ENCODE data around the gene PBX1. TPM values are rescaled to one million over a fixed set of nuclear protein-coding genes. Genes with fewer than 3 reads are reported as not detected.

Gene PBX1
- polyA plus RNA-seq, 3 donors = 0.07 TPM; not detected in 2

GRCh38 chr1:164701189-164701761, 142.3 kb downstream of the PBX1 start:
- no peak overlapping the region for H3K4me2 ChIP-seq (replicated peaks; ENCODE audit: extremely low read depth, low read length, poor library complexity, severe bottlenecking)
- no CpG with 5 or more reads among the region's 2 CpGs for WGBS (ENCODE audit: insufficient coverage)
- no peak overlapping the region for H3K27ac Mint-ChIP-seq
- no peaks in the 10 kb centered on the region for H3K9me3 ChIP-seq (replicated peaks in 1 of 2; ENCODE audit: control insufficient read depth in 1 of 2, insufficient read depth in 1 of 2, low read length in 2 of 2)
- no peak overlapping the region for H2AFZ ChIP-seq (ENCODE audit: insufficient read depth, low read depth, low read length, poor library complexity, severe bottlenecking)
- peaks cover 2% of the 10 kb centered on the region for H3K4me1 Mint-ChIP-seq
- no peak overlapping the region for H3K4me3 Mint-ChIP-seq
- no peaks in the 10 kb centered on the region for H3K79me2 ChIP-seq (ENCODE audit: insufficient read depth, low read length)
- DNase-seq = no peak
- H3K9ac ChIP-seq (ENCODE audit: insufficient read depth, low read length, poor library complexity, severe bottlenecking) = no peak overlapping the region
- H3K36me3 ChIP-seq (replicated peaks in 1 of 2; ENCODE audit: control insufficient read depth in 1 of 2, insufficient read depth in 2 of 2, low read length in 2 of 2) = no peaks in the 10 kb centered on the region
- H4K20me1 ChIP-seq (ENCODE audit: insufficient read depth, low read length) = no peaks in the 10 kb centered on the region
- intact Hi-C loops (cut with micrococcal nuclease) = no loop called here
- peaks cover 18 to 43% (median 38%) of the 10 kb centered on the region in 3 donors for H3K27me3 Mint-ChIP-seq (ENCODE audit: low read depth in 3 of 3)
- H3K36me3 Mint-ChIP-seq = no peaks in the 10 kb centered on the region
- no peak overlapping the region for H3K4me3 ChIP-seq (replicated peaks in 1 of 3; ENCODE audit: low read depth in 2 of 3, low read length in 3 of 3)
- peaks cover 27 to 36% of the 10 kb centered on the region in 2 donors for H3K27me3 ChIP-seq (ENCODE audit: control insufficient read depth in 2 of 2, insufficient read depth in 2 of 2, low read length in 2 of 2)
- H3K27ac ChIP-seq (ENCODE audit: low read depth in 1 of 2, low read length in 2 of 2) = no peak overlapping the region
- peaks cover 0 to 2% (median 0%) of the 10 kb centered on the region in 7 donors for H3K9me3 Mint-ChIP-seq
- no peaks in the 10 kb centered on the region for H3K4me1 ChIP-seq (ENCODE audit: control insufficient read depth in 1 of 2, insufficient read depth in 2 of 2, low read length in 2 of 2)
- no peak for TF ChIP-seq CTCF (IDR thresholded peaks at IDR 0.05)

GRCh38 chr1:164702216-164702615, 143.2 kb downstream of the PBX1 start:
- DNase-seq = no peak
- Histone ChIP-seq H3K9me3 (replicated peaks in 1 of 2; ENCODE audit: control insufficient read depth in 1 of 2, insufficient read depth in 1 of 2, low read length in 2 of 2) (no peaks in the 10 kb centered on the region), H2AFZ (ENCODE audit: insufficient read depth, low read depth, low read length, poor library complexity, severe bottlenecking) (no peak overlapping the region), H3K27me3 (ENCODE audit: control insufficient read depth in 2 of 2, insufficient read depth in 2 of 2, low read length in 2 of 2) (peaks cover 32 to 44% of the 10 kb centered on the region in 2 donors), H3K79me2 (ENCODE audit: insufficient read depth, low read length) (no peaks in the 10 kb centered on the region), H3K4me1 (ENCODE audit: control insufficient read depth in 1 of 2, insufficient read depth in 2 of 2, low read length in 2 of 2) (no peaks in the 10 kb centered on the region), H3K36me3 (replicated peaks in 1 of 2; ENCODE audit: control insufficient read depth in 1 of 2, insufficient read depth in 2 of 2, low read length in 2 of 2) (no peaks in the 10 kb centered on the region), H4K20me1 (ENCODE audit: insufficient read depth, low read length) (no peaks in the 10 kb centered on the region), H3K9ac (ENCODE audit: insufficient read depth, low read length, poor library complexity, severe bottlenecking) (no peak overlapping the region), H3K4me2 (replicated peaks; ENCODE audit: extremely low read depth, low read length, poor library complexity, severe bottlenecking) (no peak overlapping the region), H3K27ac (ENCODE audit: low read depth in 1 of 2, low read length in 2 of 2) (no peak overlapping the region), H3K4me3 (replicated peaks in 1 of 3; ENCODE audit: low read depth in 2 of 3, low read length in 3 of 3) (no peak overlapping the region)
- TF ChIP-seq CTCF (IDR thresholded peaks at IDR 0.05) = no peak
- H3K4me3 Mint-ChIP-seq = no peak overlapping the region
- H3K27ac Mint-ChIP-seq = no peak overlapping the region
- WGBS (ENCODE audit: insufficient coverage) = no CpG with 5 or more reads among the region's 1 CpG
- intact Hi-C loops (cut with micrococcal nuclease) = no loop called here
- no peaks in the 10 kb centered on the region for H3K36me3 Mint-ChIP-seq
- H3K27me3 Mint-ChIP-seq (ENCODE audit: low read depth in 3 of 3) = peaks cover 24 to 45% (median 44%) of the 10 kb centered on the region in 3 donors
- H3K9me3 Mint-ChIP-seq = peaks cover 0 to 5% (median 0%) of the 10 kb centered on the region in 7 donors
- peaks cover 4% of the 10 kb centered on the region for H3K4me1 Mint-ChIP-seq

Measured in CD14-positive monocyte (primary cell).